Suprapubic skin (tissue), 4 donors: ENCODE data around the gene STX12. TPM values are rescaled to one million over a fixed set of nuclear protein-coding genes. Genes with fewer than 3 reads are reported as not detected.

Experiments
- DNase-seq, 2 donors: peaks; one replicate each; pipeline ENCODE4 v3.0.0-alpha.2; 2019; ENCODE audit warnings: low spot score in 2 of 2
- H3K27ac ChIP-seq: fragments of 200-600 bp; sonication (generic); one replicate; pipeline ENCODE4 v1.5.1; 2019
- H3K27me3 ChIP-seq: fragments of 200-600 bp; sonication (generic); one replicate; pipeline ENCODE4 v1.5.1; 2019
- H3K36me3 ChIP-seq: fragments of 200-600 bp; sonication (generic); one replicate; pipeline ENCODE4 v1.5.1; 2019
- H3K4me1 ChIP-seq: fragments of 200-600 bp; sonication (generic); one replicate; pipeline ENCODE4 v1.5.1; 2019
- H3K4me3 ChIP-seq: fragments of 200-600 bp; sonication (generic); one replicate; pipeline ENCODE4 v1.5.1; 2019; ENCODE audit warnings: mild to moderate bottlenecking
- H3K9me3 ChIP-seq: fragments of 200-600 bp; sonication (generic); one replicate; pipeline ENCODE4 v1.5.1; 2019
- EP300 ChIP-seq: sonication (generic); formaldehyde crosslinking; IDR thresholded peaks from one replicate; pipeline ENCODE4 v1.6.1; 2017; ENCODE audit warnings: antibody characterized with exemption
- POLR2A ChIP-seq, 2 donors: fragments of 450-650 bp; IDR thresholded peaks; one replicate each; pipeline ENCODE4 v1.6.1; 2017; ENCODE audit warnings: antibody characterized with exemption in 2 of 2, mild to moderate bottlenecking in 2 of 2, moderate library complexity in 2 of 2
- POLR2AphosphoS5 ChIP-seq, 3 donors: sonication (generic); formaldehyde crosslinking; IDR thresholded peaks; one replicate each; pipeline ENCODE4 v1.6.1; 2017; ENCODE audit warnings: antibody characterized with exemption in 3 of 3
- WGBS: methylation state at CpG from one replicate; pipeline ENCODE4 v1.1.5; 2018; 5-methylcytosine and 5-hydroxymethylcytosine counted together
- total RNA-seq, 4 donors: library from RNA; depleted of rRNA; stranded (reverse); fragments of >200 nt; gene quantifications; one replicate each; pipeline ENCODE4 v1.1.0, GENCODE V29; 2016
- TF ChIP-seq, protein P1 (sequence below), 2 donors: fragments of 200-600 bp in 1 of 2; fragments of 450-650 bp in 1 of 2; sonication (generic) in 1 of 2; IDR thresholded peaks; one replicate each; pipeline ENCODE4 v1.5.1; 2016 to 2019; ENCODE audit warnings: antibody characterized with exemption in 2 of 2, mild to moderate bottlenecking in 1 of 2, moderate library complexity in 1 of 2

The STX12 gene
- total RNA-seq, 4 donors from 2014 or later = 54.8 to 81.5 (median 72.4) TPM

DNA sequence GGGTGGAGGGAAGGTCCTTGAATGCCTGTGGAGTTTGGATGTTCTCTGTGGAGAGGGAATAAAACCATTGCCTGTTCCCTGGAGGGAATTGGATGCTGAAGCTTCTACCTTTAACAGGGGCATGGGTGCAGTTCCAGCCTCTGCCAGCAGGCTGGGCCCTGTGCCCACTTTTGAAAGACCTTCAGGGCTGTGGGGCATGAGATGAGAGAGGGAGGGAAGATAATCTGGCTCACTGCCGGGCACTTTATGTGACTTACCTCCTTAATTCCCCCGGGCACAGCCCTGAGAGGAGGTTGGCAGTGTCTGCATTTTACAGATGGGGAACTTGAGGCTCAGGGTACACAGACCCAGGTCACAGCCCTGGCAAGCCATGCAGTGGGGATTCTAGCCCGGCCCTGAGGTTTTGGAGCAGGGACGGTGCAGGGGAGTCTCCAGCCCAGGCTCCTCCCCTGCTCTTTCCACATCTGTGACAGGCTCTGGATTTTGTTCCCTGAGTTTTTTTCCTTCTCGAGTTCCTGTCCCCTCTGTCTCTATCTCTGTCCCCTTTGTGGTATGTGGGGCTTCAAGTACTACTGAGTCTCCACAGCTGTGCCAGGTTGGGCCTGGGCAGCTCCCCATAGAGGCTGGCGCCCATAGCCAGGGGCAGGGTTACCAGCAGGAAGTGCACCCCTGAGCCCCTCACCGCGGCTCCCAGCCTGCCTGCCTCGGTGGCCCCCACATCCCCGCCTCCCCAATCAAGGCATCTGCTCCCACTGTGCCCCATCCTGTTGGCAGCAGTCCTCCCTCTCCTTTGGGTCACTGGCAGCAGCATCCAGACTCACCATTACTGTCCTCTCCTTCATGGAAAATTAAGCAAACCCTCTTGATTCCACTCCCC lies 85.3 kb downstream of the STX12 start:
- no peak overlapping the region for H3K4me3 ChIP-seq
- H3K4me1 ChIP-seq = peaks cover 17% of the 10 kb centered on the region
- H3K36me3 ChIP-seq = no peaks in the 10 kb centered on the region
- H3K27ac ChIP-seq = no peak overlapping the region
- DNase-seq = peak; percentile 88 to 90
- 33% methylated on average over 7 of the region's 10 CpGs for WGBS
- no peaks in the 10 kb centered on the region for H3K9me3 ChIP-seq
- no peaks in the 10 kb centered on the region for H3K27me3 ChIP-seq
- TF ChIP-seq EP300 = no peak
- peak in 1 of 3 donors; percentile 20 for TF ChIP-seq POLR2AphosphoS5 (IDR thresholded peaks at IDR 0.05)
- TF ChIP-seq, protein P1, sequence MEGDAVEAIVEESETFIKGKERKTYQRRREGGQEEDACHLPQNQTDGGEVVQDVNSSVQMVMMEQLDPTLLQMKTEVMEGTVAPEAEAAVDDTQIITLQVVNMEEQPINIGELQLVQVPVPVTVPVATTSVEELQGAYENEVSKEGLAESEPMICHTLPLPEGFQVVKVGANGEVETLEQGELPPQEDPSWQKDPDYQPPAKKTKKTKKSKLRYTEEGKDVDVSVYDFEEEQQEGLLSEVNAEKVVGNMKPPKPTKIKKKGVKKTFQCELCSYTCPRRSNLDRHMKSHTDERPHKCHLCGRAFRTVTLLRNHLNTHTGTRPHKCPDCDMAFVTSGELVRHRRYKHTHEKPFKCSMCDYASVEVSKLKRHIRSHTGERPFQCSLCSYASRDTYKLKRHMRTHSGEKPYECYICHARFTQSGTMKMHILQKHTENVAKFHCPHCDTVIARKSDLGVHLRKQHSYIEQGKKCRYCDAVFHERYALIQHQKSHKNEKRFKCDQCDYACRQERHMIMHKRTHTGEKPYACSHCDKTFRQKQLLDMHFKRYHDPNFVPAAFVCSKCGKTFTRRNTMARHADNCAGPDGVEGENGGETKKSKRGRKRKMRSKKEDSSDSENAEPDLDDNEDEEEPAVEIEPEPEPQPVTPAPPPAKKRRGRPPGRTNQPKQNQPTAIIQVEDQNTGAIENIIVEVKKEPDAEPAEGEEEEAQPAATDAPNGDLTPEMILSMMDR (IDR thresholded peaks at IDR 0.05) = peak; percentile 80 to 97

DNA sequence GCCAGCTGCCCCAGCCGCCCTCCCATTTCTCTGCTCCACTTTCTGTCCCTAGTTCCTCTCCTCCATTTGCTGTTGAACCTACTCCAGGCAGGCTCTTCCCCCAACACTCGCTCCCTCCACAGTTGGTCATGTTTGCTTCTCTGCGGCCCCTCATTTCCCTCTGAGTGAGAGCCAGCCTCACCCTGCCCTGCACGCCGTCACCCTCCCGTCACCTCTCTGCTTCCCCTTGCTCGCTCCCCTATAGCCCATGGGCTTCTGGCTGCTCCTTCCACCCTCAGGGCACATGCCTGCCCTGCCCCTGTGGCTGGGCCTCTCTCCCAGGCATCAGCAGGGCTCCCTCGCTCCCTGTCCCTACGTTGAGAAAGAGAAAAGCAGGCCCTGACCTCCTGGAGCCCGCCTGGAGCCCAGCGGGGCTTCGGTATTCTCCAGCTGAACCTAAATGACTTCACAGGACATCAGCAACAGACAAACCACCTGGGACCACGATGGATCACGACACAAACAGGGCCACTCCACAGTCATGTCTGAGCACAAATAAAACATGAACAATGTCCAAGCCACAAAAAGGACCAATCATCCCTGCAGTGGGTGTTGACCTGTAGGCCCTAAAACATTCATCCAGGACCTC lies 86.0 kb downstream of the STX12 start:
- peaks cover 24% of the 10 kb centered on the region for H3K4me1 ChIP-seq
- H3K27ac ChIP-seq = no peak overlapping the region
- H3K36me3 ChIP-seq = no peaks in the 10 kb centered on the region
- DNase-seq = peak in 1 of 2 donors; percentile 64
- no peaks in the 10 kb centered on the region for H3K27me3 ChIP-seq
- no peak overlapping the region for H3K4me3 ChIP-seq
- H3K9me3 ChIP-seq = no peaks in the 10 kb centered on the region
- 81% methylated on average over 14 of the region's 14 CpGs for WGBS
- TF ChIP-seq, protein P1 (IDR thresholded peaks at IDR 0.05) = no peak
- TF ChIP-seq EP300 = no peak
- no peak for TF ChIP-seq POLR2AphosphoS5 (IDR thresholded peaks at IDR 0.05)
- no peak for TF ChIP-seq POLR2A (IDR thresholded peaks at IDR 0.05)

DNA sequence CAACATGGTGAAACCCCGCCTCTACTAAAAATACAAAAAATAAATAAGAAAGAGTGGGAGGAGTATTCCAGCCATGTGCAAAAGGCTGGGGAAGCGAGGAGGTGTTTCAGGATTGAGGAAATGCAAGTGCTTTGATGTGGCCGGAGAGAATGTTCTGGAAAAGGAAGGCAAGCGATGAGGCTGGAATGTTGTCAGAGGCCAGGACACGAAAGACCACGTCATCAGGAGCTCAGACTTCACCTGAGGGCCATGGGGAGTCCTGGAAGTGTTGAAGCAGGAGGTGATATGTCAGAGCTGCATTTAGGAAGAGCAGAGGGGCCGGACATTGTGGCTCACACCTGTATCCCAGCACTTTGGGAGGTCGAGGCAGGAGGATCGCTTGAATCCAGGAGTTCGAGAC lies 88.4 kb downstream of the STX12 start:
- H3K9me3 ChIP-seq = no peaks in the 10 kb centered on the region
- no peak for TF ChIP-seq POLR2AphosphoS5 (IDR thresholded peaks at IDR 0.05)
- no peaks in the 10 kb centered on the region for H3K36me3 ChIP-seq
- DNase-seq = no peak
- peaks cover 26% of the 10 kb centered on the region for H3K4me1 ChIP-seq
- no peaks in the 10 kb centered on the region for H3K27me3 ChIP-seq
- no peak overlapping the region for H3K4me3 ChIP-seq
- no peak overlapping the region for H3K27ac ChIP-seq
- 91% methylated on average over 10 of the region's 10 CpGs for WGBS

DNA sequence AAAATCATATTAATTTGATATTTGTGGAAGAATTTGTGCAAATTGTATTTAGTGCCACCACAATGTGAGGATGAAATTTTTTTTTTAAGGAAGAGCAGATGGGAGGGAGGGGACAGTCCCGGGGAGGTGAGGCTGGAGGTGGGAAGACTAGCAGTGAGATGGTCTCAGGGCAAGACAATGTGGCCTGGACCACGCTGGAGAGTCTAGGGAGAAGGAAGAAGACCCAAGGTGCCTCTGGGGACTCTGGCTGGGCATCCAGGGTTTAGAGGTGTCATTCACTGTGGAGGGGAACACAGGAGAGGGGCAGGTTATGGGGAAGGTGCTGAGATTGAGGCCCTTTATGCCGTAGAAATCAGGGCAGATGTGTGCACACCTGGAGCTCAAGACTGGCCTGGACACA lies 89.0 kb downstream of the STX12 start:
- DNase-seq = no peak
- Histone ChIP-seq H3K36me3 (no peaks in the 10 kb centered on the region), H3K9me3 (no peaks in the 10 kb centered on the region), H3K27me3 (no peaks in the 10 kb centered on the region), H3K4me3 (no peak overlapping the region), H3K4me1 (peaks cover 26% of the 10 kb centered on the region), H3K27ac (no peak overlapping the region)
- 85% methylated on average over 3 of the region's 3 CpGs for WGBS
- TF ChIP-seq, protein P1 (IDR thresholded peaks at IDR 0.05) = no peak
- TF ChIP-seq EP300 (no peak), POLR2AphosphoS5 (IDR thresholded peaks at IDR 0.05) (no peak), POLR2A (IDR thresholded peaks at IDR 0.05) (no peak)

- no peak overlapping the region for H3K4me3 ChIP-seq
- no peak for DNase-seq
- TF ChIP-seq EP300 (no peak), POLR2A (IDR thresholded peaks at IDR 0.05) (peak in 1 of 2 donors; percentile 42)
- TF ChIP-seq, protein P1 (IDR thresholded peaks at IDR 0.05) = no peak
- peaks cover 26% of the 10 kb centered on the region for H3K4me1 ChIP-seq
- no peaks in the 10 kb centered on the region for H3K9me3 ChIP-seq
- no peaks in the 10 kb centered on the region for H3K27me3 ChIP-seq
- peak overlapping the region; percentile 69 for H3K27ac ChIP-seq
- H3K36me3 ChIP-seq = no peaks in the 10 kb centered on the region
- WGBS = 80% methylated on average over 9 of the region's 9 CpGs
Measured at GRCh38 chr1:27862671-27863537, 89.9 kb downstream of the STX12 start.
